AML-193 (cell line): ENCODE measurements around the gene GLIS1.

Experiments
- DNase-seq, 2 experiments: peaks; one replicate each; lab custom pipeline; 2025; lab: John Stamatoyannopoulos, UW

GLIS1 gene

GRCh38 chr1:53530550-53530949 lies 208.4 kb downstream of the GLIS1 start:
- no peak for DNase-seq

GRCh38 chr1:53529555-53529954 lies 209.4 kb downstream of the GLIS1 start:
- no peak for DNase-seq

GRCh38 chr1:53527368-53527767 lies 211.6 kb downstream of the GLIS1 start:
- DNase-seq, result no peak

- no peak for DNase-seq
Observed at GRCh38 chr1:53526451-53527101, 212.4 kb downstream of the GLIS1 start.

GRCh38 chr1:53525595-53525994 lies 213.4 kb downstream of the GLIS1 start:
- no peak for DNase-seq

- DNase-seq, result no peak
Observed at GRCh38 chr1:53524428-53525375, 214.3 kb downstream of the GLIS1 start.

- no peak for DNase-seq
Observed at GRCh38 chr1:53521924-53522552, 216.9 kb downstream of the GLIS1 start.

- no peak for DNase-seq
Observed at GRCh38 chr1:53520481-53520880, 218.5 kb downstream of the GLIS1 start.

- no peak for DNase-seq
Observed at GRCh38 chr1:53519421-53519820, 219.5 kb downstream of the GLIS1 start.

GRCh38 chr1:53518775-53519174 lies 220.2 kb downstream of the GLIS1 start:
- DNase-seq, result no peak

- DNase-seq, result no peak
Observed at GRCh38 chr1:53517821-53518352, 221.1 kb downstream of the GLIS1 start.

GRCh38 chr1:53517109-53517508 lies 221.9 kb downstream of the GLIS1 start:
- DNase-seq, result no peak

GRCh38 chr1:53516181-53516580 lies 222.8 kb downstream of the GLIS1 start:
- no peak for DNase-seq

- no peak for DNase-seq
Observed at GRCh38 chr1:53514436-53514835, 224.5 kb downstream of the GLIS1 start.

GRCh38 chr1:53513846-53514245 lies 225.1 kb downstream of the GLIS1 start:
- no peak for DNase-seq

GRCh38 chr1:53512807-53513755 lies 225.9 kb downstream of the GLIS1 start:
- DNase-seq, result no peak

- no peak for DNase-seq
Observed at GRCh38 chr1:53511933-53512806, 226.8 kb downstream of the GLIS1 start.

- DNase-seq, result no peak
Observed at GRCh38 chr1:53511323-53511932, 227.5 kb downstream of the GLIS1 start.

GRCh38 chr1:53510215-53510614 lies 228.7 kb downstream of the GLIS1 start:
- DNase-seq, result no peak

- no peak for DNase-seq
Observed at GRCh38 chr1:53509775-53510174, 229.2 kb downstream of the GLIS1 start.
